ENCODE results near the gene KIAA0319L.
A peak's percentile ranks its signal among the peaks of the same experiment; 100 is the strongest.

The KIAA0319L gene

DNA sequence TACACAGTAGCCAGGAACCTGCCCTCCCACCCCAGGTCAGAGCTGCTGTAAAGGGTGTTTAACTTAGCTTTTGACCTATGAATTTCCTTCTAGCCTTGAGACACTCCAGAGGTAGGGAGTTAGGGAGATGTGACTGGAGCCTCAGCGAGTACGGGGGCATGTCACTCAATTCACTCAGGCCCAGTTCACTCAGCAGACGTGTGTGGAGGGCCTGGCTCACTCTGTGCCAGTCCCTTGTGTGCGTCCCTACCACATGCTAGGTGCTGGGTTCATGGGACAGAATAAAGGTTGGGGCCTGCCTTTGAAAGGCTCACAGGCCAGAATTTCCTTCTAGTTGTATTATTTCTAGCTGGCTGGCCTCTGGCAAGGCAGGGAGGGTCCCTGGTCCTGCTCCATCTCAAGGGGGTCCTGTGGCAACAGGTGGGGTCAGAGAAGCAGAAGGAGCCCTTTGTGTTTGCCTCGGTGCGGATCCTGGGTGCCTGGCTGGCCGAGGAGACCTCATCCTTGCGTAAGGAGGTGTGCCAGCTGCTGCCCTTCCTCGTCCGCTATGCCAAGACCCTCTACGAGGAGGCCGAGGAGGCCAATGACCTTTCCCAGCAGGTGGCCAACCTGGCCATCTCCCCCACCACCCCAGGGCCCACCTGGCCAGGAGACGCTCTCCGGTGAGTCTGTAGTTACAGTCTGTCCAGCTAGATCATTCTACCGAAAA, 4.9 kb upstream of the KIAA0319L start:
- DNase-seq: no peak

DNA sequence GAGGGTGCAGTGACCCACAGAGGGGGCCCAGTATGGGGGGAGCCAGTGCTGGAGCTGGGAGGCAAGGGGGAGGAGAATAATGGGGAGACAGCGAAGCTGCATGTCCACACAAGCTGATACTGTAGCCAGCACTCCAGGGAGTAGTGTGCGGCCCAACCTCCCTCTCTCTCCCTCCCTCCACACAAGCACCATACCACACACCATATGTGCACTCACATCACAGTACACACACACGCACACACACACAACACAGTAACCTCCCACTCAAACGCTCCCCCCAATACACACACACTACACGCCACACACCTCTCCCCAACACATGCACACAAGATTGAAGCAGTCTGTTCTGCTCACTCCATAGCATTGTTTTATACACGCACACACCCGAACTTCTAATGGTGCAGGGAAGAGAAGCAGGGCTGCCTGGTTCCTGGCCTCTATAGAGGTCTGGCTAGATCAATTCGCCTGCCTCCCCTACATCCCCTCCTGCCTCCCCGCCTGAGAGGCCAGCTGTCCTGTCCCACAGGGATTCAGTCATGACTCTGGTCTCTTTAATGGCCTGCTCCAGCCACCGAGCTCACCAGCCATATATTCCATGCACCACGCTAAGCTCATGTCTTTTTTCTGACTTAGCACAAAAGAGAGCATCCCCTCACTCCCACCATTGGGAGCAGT, 4.2 kb upstream of the KIAA0319L start:
- DNase-seq: no peak

DNA sequence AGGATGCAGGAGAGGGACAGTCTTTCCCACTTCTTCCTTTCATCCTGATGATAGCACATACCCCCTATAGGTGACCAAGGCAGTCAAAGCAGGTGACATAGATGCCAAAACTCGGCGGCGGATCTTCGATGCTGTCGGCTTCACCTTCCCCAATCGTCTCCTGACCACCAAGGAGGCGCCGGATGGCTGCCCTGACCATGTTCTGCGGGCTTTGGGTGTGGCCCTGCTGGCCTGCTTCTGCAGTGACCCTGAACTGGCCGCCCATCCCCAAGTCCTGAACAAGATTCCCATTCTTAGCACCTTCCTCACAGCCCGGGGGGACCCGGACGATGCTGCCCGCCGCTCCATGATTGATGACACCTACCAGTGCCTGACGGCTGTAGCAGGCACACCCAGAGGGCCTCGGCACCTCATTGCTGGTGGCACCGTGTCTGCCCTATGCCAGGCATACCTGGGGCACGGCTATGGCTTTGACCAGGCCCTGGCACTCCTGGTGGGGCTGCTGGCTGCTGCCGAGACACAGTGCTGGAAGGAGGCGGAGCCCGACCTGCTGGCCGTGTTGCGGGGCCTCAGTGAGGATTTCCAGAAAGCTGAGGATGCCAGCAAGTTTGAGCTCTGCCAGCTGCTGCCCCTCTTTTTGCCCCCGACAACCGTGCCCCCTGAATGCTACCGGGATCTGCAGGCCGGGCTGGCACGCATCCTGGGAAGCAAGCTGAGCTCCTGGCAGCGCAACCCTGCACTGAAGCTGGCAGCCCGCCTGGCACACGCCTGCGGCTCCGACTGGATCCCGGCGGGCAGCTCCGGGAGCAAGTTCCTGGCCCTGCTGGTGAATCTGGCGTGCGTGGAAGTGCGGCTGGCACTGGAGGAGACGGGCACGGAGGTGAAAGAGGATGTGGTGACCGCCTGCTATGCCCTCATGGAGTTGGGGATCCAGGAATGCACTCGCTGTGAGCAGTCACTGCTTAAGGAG, 3.3 kb upstream of the KIAA0319L start:
- DNase-seq: no peak

DNA sequence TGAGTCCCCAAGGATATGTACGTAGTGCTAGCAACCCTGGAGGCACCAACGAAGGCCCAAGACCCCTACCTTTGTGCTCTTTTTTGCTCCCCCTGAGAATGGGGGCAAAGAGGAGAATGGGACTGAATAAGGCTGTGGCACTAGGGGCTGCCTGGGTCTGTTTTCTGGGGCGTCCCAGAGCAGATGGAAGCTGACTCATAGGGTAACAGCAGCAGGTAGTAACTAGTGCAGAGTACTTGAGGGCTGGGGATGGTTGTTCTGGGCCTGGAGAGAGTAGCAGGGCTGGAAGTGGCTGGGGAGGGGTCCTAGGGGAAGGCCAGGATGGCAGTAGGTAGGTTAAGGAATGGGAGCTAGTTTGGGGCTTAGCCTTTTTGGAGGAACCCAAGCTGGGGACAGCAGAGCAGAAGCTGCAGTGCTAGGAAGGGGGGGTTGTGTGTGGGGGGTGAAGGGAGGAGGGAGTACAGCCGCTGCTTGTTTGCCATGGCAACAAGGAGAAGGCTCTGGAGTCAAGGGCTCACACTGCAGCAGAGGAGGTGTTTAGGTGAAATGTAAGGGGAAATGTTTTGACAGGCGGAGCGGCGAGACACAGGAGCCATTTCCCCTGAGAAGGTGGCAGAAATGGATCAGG, 2.2 kb upstream of the KIAA0319L start:
- DNase-seq: peak; percentile 39

DNA sequence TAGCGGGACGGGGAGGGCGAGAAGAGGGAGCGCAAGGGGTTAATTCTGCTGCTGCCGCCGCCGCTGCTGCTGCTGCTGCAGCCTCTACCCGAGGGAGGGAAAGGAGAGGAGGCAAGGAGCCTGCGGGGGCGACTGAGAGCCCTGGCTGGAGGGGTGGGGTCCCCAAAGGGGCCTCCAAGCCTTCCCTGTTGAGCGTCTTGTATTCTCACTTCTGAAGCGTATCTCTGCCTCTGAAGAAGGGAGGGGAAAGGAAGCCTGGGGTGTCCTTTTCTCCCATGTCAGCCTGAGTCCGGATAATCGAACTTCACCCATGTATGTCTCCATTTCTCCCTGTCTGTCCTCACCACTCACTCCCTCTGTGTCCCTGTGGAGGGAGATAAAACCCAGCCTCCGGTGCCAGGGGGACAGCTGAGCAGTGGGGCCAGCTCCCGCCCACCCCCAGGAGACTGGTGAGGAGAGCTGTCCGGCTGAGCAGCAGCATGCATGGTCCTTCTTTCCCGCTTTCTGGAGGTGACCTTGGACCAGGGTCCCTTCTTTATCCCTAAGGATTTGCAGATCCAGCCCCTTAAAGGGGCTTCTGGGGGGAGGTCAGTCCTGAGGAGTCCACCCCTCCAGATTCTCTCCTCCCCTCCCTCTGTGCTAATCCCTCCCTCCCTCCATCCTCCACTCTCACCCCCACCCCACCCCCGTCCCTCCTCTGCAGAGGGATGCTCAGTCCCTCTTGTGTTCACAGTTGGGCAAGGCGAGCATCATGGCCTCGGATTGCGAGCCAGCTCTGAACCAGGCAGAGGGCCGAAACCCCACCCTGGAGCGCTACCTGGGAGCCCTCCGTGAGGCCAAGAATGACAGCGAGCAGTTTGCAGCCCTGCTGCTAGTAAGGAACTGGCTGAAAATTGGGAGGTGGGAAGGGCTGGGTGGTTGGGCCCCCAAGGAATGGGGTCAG, 1.4 kb upstream of the KIAA0319L start:
- no peak for DNase-seq

DNA sequence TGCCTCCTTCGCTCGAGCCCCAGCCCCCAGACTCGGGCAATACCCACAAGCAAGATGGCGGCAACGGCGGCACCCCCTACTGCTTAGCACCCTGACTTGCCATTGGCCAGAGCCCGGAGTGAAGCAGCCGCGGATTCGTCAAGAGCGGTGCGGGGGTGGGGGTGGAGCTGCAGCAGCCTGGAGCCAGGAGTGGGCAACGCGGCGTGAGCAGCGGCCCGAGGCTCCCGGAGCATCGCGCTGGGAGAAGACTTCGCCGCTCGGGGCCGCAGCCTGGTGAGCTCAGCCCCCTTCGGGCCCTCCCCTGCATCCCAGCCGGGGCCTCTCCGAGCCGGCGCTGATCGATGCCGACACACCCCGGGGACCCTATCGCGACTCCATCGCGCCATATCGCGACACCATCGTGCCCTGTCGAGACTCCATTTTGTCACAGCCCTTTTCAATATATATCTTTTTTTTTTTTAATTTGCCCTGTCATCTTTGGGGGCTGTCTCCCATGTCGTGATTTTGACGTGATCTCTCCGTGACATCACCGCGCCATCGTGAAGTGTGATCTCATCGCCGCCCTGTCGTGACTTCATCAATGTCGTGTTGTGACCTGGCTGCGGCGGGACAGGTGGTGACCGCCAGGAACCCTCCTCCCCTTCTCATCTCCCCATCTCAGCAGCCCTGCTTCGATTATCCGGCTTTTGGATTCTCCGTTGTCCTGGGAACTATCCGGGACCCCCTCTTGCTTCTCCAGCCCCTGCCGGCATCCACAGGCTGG, 589 bp upstream of the KIAA0319L start, which contains the start of gene NCDN:
Gene NCDN (plus strand): TSS at position 189 of the 763 bp plus-strand sequence. CDS start 392 bp downstream, at position 581.
- peak; percentile 95 for DNase-seq

DNA sequence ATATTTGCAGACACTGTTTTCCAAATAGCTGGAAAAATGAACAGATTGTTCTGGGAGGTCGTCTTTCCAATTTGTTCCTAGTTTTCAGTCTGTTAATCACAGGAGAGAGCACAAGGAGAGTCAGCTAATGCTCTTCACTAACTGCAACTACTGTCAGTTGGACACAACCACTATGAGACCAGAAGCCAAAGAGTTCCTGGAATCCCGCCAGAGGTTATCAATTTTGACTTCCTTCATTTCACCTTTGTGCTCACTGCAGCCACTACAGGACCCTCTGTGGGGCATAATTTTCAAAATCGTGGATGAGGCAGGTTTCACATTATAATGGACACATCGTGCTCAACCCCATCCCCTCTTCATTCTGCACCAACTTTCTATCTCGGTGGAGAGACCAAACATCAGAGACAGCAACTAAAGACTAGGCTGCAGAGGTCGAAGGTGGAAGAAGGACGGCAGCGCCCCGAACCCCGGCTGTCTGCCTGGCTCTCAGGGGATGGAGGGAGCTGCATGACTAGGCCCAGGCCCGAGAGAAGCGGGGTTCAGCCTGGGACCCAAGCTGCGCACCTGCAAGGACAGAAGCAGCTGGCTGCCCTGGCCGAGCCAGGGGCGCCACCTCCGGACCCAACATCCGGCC, 602 bp downstream of the KIAA0319L start:
- no peak for DNase-seq

DNA sequence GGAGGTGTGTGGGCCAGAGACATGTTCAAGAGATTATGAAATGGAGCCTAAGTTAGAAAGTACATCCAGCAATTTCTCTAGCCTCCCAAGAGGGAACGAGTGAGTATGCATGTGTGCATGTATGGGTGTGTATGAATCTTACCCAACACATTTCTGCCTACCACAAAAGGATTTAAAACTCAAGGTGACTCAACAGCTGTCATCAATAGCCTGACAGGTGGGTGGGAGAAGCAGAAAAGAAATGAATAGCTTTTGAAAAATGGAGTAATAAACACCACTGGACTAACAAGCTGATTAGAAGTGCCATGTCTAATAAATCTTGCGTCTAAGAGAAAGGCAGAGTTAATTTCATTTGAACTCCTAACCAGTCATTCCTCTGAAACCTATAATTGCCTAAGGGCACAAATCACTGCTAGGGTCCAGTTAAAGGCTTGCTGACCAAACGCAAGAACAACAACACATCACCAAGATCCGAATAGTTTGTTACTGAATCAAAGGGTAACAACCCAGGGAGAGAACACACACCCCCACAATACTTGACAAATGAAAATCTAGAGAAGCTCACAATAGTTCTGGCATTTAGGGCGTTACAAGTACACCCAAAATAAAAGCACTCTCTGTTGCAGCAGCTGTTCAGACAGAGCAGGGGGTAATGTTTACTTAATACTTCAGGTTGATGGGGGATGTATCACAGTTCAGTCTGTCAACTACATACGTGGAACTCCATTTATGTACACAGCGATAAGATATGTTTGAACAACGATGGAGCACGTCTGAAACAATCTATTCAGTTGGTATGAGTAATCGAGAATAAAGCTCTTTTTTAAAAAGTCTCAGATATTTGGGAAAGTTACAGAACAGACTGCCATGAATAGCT, 1.4 kb downstream of the KIAA0319L start:
- DNase-seq: no peak

DNA sequence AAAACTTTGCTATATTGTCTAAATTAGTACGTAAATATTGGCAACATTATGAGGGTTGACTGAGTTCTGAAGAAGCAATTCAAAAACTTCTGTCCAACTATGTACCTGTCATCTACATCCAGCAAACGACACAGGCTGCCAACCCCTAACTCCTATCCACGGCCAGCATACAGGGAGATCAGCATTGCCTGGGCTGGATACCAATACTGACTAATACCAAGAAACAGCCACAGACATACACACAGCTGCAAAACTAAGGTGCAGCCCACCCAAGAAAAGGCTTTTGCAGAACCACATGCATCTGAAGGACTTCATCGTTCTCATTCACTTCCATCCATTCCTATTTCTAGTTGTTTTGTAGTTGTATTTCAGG, 2.0 kb downstream of the KIAA0319L start:
- no peak for DNase-seq

DNA sequence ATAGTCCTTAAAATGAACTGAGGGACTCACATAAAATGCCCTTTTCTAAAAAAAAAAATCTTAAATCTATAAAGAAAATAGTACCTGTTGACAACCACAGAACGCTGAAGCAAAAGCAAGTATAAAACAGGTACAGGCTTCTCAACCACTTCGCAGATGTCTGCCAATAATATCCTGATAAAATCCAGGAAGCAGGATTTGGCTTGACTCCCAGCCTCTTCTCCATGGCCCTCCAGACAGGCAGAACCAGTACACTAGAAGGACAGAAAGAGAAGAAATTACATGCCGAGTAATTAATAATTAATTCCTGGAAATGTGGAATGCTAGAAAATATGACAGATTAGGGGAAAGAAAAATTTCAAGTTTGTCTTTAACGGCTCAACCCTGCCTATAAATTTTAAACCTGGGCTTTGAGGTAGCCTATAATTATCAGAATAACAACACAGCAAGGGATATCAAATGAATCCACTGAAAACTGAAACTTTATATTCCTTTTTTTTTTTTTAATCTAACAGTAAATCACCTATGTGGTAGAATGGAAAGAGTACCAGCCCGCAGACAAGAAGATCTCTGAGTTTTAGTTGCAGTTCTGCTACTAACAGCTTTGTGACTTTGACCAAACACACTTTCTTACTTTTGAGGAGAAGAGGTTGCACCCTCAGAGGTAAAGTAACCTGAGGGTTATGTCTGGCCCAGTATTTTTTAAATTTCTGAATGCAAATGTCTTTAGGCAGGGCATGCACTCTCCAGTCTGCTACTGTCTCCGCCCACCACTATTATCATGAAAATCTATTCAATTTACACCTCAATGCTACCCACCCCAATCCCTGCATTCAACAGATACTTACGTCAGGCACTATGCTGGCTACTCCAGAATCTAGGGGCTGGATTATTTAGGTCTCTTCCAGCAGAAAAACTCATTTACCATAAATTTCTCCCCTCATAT, 2.7 kb downstream of the KIAA0319L start:
- no peak for DNase-seq

DNA sequence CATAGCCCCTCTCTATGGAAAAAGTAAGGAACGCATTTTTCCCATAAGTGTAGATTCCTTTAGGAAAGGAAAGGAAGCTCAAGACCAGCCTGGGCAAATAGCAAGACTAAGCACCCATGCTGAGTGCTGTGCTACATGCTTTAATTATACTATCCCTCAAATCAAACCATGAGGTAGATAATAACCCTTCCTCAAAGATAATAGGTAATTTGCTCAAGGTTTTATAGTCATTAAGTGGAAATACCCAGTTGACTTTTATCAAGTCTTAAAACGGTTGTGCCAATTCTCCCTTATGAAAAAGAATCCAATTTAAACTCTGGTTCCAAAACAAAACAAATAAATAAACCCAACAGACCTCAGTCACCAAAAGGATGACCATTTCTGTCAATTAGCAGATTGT, 3.4 kb downstream of the KIAA0319L start:
- no peak for DNase-seq

DNA sequence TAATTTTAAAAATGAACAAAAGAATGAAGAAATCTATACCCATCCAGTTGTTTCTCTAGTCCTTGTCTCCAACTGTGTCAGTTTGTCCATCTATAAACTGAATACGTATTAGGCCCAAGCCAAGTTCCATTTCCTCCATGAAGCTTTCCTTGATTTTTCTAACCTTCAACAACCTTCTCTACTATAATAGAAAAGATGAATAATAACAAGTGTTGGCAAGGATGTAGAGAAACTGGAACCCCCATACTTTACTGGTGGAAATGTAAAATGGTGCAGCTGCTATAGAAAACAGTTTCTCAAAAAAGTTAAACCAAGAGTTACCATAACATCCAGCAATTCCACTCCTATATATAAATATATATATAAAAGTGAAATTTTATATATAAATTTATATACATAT, 10.6 kb downstream of the KIAA0319L start:
- DNase-seq: no peak

DNA sequence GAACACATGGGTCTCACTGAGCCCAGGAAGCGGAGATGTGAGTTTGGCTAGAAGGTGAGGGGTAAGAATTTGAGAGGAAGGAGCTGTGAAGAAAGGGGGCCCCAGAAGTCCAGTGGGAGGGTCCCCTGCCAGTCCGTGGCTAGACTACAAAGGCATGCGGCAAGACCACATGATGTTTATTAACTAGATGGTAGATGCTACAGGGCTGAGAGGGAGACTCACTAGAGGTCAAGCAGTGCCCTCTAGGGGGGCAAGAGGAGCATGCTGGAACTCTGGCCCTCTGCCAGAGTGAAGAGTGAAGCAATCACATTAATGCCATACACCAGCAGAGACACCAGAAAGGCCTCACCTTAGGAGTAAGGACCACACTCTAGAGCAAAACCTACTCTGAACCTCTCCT, 12.2 kb downstream of the KIAA0319L start:
- peak; percentile 70 for DNase-seq

DNA sequence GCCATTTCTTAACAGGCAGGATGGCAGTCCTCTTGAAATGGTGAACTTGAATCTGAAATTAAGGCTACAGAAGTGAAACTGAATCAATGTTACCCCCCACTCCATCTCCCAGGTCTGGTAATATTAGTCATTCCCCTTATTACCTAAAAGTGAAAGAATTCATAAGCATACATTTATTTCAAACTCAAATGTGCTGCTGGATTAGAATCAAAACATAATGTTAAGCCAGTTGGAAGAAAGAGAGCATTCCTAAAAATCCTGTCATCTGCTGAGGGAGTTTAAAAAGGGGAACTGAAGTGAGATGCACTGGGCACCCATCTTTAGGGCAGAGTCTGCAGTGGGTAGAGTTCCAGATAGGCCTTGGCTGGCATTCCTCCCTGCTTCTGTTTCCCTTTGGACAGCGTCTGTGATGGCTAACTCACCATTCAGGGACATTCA, 17.4 kb downstream of the KIAA0319L start:
- DNase-seq: no peak

DNA sequence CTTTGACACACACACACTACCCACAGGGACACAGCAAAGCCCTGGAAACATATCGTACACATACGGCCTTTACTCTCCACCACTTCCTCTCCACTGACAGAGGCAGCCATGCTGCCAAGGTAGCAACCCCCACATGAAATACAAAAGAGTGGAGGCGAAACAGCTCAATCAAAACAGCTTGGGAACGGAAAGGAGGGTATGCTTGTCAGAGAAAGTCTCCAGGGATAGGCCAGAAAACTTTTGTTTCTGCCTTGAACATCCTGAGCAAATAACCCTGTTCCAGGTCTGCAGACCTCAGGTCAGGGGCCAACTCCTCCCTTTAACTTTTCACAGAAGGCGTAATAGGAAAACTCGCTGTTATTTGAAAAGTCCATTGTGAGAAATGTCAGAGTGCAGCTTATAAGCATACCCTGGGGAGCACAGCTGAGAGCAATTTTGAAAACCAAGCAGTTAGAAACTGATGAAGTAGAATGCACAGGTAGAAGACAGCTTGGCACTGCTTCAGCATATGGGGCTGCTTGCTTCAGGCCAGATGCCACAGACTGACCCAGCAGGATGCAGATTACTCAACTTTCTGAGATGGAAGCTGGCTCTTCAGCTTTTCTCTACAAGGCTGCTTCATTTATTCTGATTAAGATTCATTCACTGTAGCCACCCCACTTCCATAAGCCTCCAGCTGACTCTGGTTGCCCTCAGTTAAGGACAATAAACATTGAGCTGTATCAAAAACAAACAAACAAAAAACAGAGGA, 18.0 kb downstream of the KIAA0319L start:
- peak; percentile 55 for DNase-seq

DNA sequence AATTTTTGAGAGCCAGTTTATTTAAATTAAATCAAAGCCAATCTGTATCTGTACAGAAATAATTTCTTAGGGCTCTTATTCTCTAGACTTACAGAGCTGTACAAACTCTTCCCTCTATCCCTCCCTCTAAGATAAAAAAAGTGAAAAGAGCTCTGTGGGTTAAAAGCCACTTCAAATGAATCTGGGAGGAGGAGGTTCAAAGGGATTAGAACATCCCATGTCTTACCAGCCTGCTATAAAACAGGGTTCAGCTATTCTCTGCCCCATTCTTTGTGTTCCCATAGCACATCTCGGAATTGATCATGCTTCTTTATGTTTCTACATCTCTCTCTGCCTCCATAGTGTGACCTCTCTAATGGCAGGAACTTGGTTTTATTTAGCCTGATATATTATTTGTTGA, 19.4 kb downstream of the KIAA0319L start:
- DNase-seq: no peak

DNA sequence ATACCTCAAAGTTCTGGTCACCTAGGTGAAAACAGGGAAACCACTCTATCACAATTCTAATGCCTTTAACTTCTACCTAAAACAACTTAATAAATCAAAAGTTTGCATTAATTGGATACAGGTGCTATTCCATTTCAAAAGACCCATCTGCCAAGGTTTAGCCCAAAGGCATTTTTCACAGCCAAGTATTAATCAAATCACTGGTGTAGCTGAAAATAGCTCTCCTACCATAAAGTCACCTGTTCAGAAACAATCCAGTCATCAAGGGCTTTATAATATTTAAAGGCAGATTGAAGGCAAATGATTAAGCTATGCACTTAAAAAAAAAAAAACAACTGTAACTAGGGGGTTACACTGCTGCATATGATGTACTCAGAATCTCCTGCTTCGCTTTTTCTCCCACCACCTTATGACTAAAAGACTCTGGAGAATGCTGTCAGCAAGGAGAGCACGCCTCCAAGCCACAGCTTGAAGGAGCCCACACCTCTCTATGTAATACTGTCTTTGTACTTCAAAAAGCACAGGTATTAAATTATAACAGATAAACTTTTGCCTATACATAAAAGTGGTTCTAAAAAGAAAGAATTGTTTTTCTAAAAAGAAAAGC, 20.5 kb downstream of the KIAA0319L start:
- no peak for DNase-seq
